Measurements from ENCODE around the gene EXPH5. TPM values are rescaled to one million over a fixed set of nuclear protein-coding genes. Genes with fewer than 3 reads are reported as not detected.

Gene EXPH5
- total and polyA plus RNA-seq, 9 of the 15 experiments (the other 6 are each of a cell fraction or from before 2014, with no cell fraction given) = 1.3 to 8.5 (median 4.8) TPM

DNA sequence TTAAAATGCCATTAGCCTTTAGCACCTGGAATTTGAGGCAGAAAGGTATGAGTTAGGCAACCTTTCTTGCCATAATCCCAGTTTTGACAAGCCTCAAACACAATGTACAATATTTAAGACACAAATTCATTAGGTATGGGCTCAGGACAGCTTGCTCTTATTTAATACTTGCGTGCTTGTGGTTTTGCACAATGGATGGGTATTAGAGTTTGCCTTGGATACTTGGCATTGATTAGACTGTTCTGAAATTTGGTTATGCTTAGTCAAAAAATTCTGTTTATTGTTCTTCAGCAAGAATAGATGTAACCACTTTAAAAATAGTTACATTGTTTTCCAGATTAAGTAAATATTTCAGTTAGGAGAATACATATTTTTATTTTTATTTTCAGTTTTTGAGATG is 120.9 kb downstream of the EXPH5 start (continued):
- TF ChIP-seq PRMT5 (CRISPR knock-in tag; IDR thresholded peaks at IDR 0.05) (no peak), KDM5B (IDR thresholded peaks at IDR 0.05; ENCODE audit: insufficient replicate concordance, low read depth, low read length) (no peak), ETV6 (IDR thresholded peaks at IDR 0.05; ENCODE audit: borderline replicate concordance in 1 of 2, low read depth in 2 of 2, low read length in 1 of 2) (no peak), ETV6 (CRISPR knock-in tag; IDR thresholded peaks at IDR 0.05; ENCODE audit: borderline replicate concordance) (no peak)
- TF ChIP-seq, protein P1, sequence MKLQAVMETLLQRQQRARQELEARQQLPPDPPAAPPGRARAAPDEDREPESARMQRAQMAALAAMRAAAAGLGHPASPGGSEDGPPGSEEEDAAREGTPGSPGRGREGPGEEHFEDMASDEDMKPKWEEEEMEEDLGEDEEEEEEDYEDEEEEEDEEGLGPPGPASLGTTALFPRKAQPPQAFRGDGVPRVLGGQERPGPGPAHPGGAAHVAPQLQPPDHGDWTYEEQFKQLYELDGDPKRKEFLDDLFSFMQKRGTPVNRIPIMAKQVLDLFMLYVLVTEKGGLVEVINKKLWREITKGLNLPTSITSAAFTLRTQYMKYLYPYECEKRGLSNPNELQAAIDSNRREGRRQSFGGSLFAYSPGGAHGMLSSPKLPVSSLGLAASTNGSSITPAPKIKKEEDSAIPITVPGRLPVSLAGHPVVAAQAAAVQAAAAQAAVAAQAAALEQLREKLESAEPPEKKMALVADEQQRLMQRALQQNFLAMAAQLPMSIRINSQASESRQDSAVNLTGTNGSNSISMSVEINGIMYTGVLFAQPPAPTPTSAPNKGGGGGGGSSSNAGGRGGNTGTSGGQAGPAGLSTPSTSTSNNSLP (IDR thresholded peaks at IDR 0.05; ENCODE audit: borderline replicate concordance, low read depth, low read length) = no peak

DNA sequence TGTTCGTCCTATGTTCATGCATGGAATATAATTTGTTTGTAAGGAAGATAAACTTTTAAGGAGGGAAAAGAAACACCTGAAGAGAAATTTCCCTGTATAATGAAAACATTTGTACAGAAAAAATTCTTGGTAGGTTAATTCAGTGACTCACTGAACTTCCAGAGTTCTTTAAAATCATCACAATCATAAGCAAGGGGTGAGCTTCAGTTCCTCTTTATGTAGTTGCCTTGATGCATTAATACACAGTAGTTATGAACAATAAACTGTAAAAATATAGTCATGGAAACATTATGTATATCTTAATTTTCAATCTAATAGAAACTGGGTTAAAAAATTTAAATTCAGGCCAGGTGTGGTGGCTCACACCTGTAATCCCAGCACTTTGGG is 125.1 kb downstream of the EXPH5 start:
- H3K9me1 ChIP-seq (ENCODE audit: control insufficient read depth, insufficient read depth, low read length) = no peaks in the 10 kb centered on the region
- H4K20me1 ChIP-seq (replicated peaks; ENCODE audit: control insufficient read depth, insufficient read depth, low read length) = no peaks in the 10 kb centered on the region
- peak overlapping the region; percentile 91 for H3K27ac ChIP-seq (ENCODE audit: extremely low read depth, low read depth, low read length)
- no peaks in the 10 kb centered on the region for H3K27me3 ChIP-seq (ENCODE audit: control insufficient read depth in 2 of 2, insufficient read depth in 2 of 2, low read length in 2 of 2)
- H3K4me1 ChIP-seq (replicated peaks in 1 of 2; ENCODE audit: control insufficient read depth in 2 of 2, insufficient read depth in 2 of 2, low read length in 2 of 2) = peaks cover 6 to 8% of the 10 kb centered on the region in 2 experiments; a peak in 4 of 5 replicates
- intact Hi-C loops (cut with micrococcal nuclease) (no loop called here), in situ Hi-C loops (cut with MboI) (no loop called here)
- no TSS peak for BruUV-seq (replicated peaks)
- ATAC-seq (no peak), DNase-seq (ENCODE audit: extremely low read depth in 1 of 4, low spot score in 3 of 4) (no peak), FAIRE-seq (no peak)
- ChIA-PET CTCF (ENCODE audit: low intra/inter-chr PET ratio) (no interaction called here), POLR2A (interaction anchor here (0.7 to 1.9 kb wide), 3 partner anchors 10 to 15 kb away, joined by 3 to 11 read pairs (median 4); no protein-coding TSS in a partner anchor)
- H3K4me3 ChIP-seq = no peak overlapping the region
- peak overlapping the region; percentile 77 for H2AFZ ChIP-seq (ENCODE audit: low read depth, low read length)
- peak overlapping the region; percentile 85; the same call in 1 of the 2 replicates for H3K4me2 ChIP-seq (ENCODE audit: insufficient read depth, low read length)
- H3K36me3 ChIP-seq (ENCODE audit: control insufficient read depth, insufficient read depth, low read length) = peaks cover 3% of the 10 kb centered on the region; the same call in 1 of the 3 replicates
- H3K79me2 ChIP-seq (ENCODE audit: control insufficient read depth, insufficient read depth, low read length) = no peaks in the 10 kb centered on the region
- no peak for TF ChIP-seq SMAD1 (IDR thresholded peaks at IDR 0.05; ENCODE audit: low read depth, low read length, partially characterized antibody)
- TF ChIP-seq, protein P2, sequence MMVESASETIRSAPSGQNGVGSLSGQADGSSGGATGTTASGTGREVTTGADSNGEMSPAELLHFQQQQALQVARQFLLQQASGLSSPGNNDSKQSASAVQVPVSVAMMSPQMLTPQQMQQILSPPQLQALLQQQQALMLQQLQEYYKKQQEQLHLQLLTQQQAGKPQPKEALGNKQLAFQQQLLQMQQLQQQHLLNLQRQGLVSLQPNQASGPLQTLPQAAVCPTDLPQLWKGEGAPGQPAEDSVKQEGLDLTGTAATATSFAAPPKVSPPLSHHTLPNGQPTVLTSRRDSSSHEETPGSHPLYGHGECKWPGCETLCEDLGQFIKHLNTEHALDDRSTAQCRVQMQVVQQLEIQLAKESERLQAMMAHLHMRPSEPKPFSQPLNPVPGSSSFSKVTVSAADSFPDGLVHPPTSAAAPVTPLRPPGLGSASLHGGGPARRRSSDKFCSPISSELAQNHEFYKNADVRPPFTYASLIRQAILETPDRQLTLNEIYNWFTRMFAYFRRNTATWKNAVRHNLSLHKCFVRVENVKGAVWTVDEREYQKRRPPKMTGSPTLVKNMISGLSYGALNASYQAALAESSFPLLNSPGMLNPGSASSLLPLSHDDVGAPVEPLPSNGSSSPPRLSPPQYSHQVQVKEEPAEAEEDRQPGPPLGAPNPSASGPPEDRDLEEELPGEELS (CRISPR knock-in tag; IDR thresholded peaks at IDR 0.05; ENCODE audit: borderline replicate concordance) = no peak
- TF ChIP-seq SPI1 (IDR thresholded peaks at IDR 0.05; ENCODE audit: borderline replicate concordance, low read depth, low read length) = peak; percentile 22; the same call in 1 of the 2 replicates
- TF ChIP-seq, protein P3, sequence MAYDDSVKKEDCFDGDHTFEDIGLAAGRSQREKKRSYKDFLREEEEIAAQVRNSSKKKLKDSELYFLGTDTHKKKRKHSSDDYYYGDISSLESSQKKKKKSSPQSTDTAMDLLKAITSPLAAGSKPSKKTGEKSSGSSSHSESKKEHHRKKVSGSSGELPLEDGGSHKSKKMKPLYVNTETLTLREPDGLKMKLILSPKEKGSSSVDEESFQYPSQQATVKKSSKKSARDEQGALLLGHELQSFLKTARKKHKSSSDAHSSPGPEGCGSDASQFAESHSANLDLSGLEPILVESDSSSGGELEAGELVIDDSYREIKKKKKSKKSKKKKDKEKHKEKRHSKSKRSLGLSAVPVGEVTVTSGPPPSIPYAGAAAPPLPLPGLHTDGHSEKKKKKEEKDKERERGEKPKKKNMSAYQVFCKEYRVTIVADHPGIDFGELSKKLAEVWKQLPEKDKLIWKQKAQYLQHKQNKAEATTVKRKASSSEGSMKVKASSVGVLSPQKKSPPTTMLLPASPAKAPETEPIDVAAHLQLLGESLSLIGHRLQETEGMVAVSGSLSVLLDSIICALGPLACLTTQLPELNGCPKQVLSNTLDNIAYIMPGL (CRISPR knock-in tag; IDR thresholded peaks at IDR 0.05) = no peak
- H3K9ac ChIP-seq (ENCODE audit: insufficient read depth in 1 of 2, low read depth in 2 of 2, low read length in 2 of 2) = peak overlapping the region in 1 of 2 experiments; percentile 92; a peak in 1 of 4 replicates
- no peaks in the 10 kb centered on the region for H3K9me3 ChIP-seq (replicated peaks; ENCODE audit: control insufficient read depth, insufficient read depth, low read depth, low read length)
- WGBS (ENCODE audit: insufficient coverage, low coverage, missing lambda C conversion rate) = 30% methylated on average over 1 of the region's 1 CpG
